ENCODE data around the gene SCFD2.

SCFD2 gene

GRCh38 chr4:52987392-52988056 is 378.3 kb downstream of the SCFD2 start:
- Histone ChIP-seq H3K36me3 (ENCODE audit: control insufficient read depth in 4 of 4, insufficient read depth in 4 of 4, low read length in 3 of 4) (no peaks in the 10 kb centered on the region), H3K9me3 (ENCODE audit: control extremely low read depth in 1 of 5, control insufficient read depth in 4 of 5, insufficient read depth in 2 of 5, low read depth in 1 of 5, low read length in 4 of 5) (no peaks in the 10 kb centered on the region), H3K4me3 (ENCODE audit: control insufficient read depth in 1 of 7, extremely low read depth in 1 of 7, insufficient read depth in 4 of 7, low read depth in 2 of 7, low read length in 6 of 7) (no peak overlapping the region), H3K27me3 (replicated peaks in 2 of 5; ENCODE audit: control insufficient read depth in 4 of 5, insufficient read depth in 5 of 5, low read length in 4 of 5) (no peaks in the 10 kb centered on the region), H3K27ac (ENCODE audit: insufficient read depth in 1 of 2, low read depth in 1 of 2, low read length in 2 of 2, poor library complexity in 1 of 2, severe bottlenecking in 2 of 2) (no peak overlapping the region), H3K4me1 (ENCODE audit: control extremely low read depth in 1 of 4, control insufficient read depth in 4 of 4, insufficient read depth in 4 of 4, low read length in 3 of 4) (peaks cover 4 to 8% (median 6%) of the 10 kb centered on the region in 4 experiments)
- ChIA-PET POLR2A (no interaction called here), CTCF (interaction anchor here (1.0 to 1.5 kb wide), 3 partner anchors 14 to 400 kb away, joined by 3 read pairs; no protein-coding TSS in a partner anchor)
- DNase-seq: no peak
- WGBS (ENCODE audit: insufficient coverage): 100% methylated on average over 1 of the region's 5 CpGs

DNA sequence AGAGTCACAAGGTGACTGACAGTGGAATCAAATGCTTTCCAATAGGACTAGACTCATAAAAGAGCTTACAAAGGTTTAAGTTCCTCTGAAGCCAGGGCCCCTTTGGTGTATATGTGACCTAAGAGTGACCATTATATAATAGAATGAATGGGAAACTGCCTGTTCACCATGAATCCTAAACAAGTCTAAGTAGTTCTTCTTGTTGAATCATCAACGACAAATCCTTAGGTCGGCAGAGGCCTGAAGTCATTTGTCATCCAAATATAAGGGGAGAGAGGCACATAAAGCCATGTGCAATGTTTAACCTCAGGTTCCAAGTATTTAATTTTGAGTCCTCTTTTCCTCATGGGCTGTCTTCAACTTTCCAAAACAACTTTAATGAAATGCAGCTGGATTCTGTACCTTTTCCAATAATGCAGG is 381.4 kb downstream of the SCFD2 start:
- Histone ChIP-seq H3K27me3 (replicated peaks in 2 of 5; ENCODE audit: control insufficient read depth in 4 of 5, insufficient read depth in 5 of 5, low read length in 4 of 5) (no peaks in the 10 kb centered on the region), H3K27ac (ENCODE audit: insufficient read depth in 1 of 2, low read depth in 1 of 2, low read length in 2 of 2, poor library complexity in 1 of 2, severe bottlenecking in 2 of 2) (no peak overlapping the region), H3K4me1 (ENCODE audit: control extremely low read depth in 1 of 4, control insufficient read depth in 4 of 4, insufficient read depth in 4 of 4, low read length in 3 of 4) (peaks cover 4 to 11% (median 6%) of the 10 kb centered on the region in 4 experiments), H3K36me3 (ENCODE audit: control insufficient read depth in 4 of 4, insufficient read depth in 4 of 4, low read length in 3 of 4) (no peaks in the 10 kb centered on the region), H3K9me3 (ENCODE audit: control extremely low read depth in 1 of 5, control insufficient read depth in 4 of 5, insufficient read depth in 2 of 5, low read depth in 1 of 5, low read length in 4 of 5) (no peaks in the 10 kb centered on the region), H3K4me3 (ENCODE audit: control insufficient read depth in 1 of 7, extremely low read depth in 1 of 7, insufficient read depth in 4 of 7, low read depth in 2 of 7, low read length in 6 of 7) (no peak overlapping the region)
- DNase-seq: no peak
- POLR2A ChIA-PET: no interaction called here
- WGBS (ENCODE audit: insufficient coverage): 14% methylated on average over 2 of the region's 2 CpGs
- CTCF ChIA-PET: interaction anchor here (0.8 to 5.4 kb wide), 11 partner anchors 12 to 1249 kb away, joined by 3 to 53 read pairs (median 4); no protein-coding TSS in a partner anchor

GRCh38 chr4:52983563-52984303 is 382.1 kb downstream of the SCFD2 start:
- Histone ChIP-seq H3K4me1 (ENCODE audit: control extremely low read depth in 1 of 4, control insufficient read depth in 4 of 4, insufficient read depth in 4 of 4, low read length in 3 of 4) (peaks cover 4 to 11% (median 6%) of the 10 kb centered on the region in 4 experiments), H3K9me3 (ENCODE audit: control extremely low read depth in 1 of 5, control insufficient read depth in 4 of 5, insufficient read depth in 2 of 5, low read depth in 1 of 5, low read length in 4 of 5) (no peaks in the 10 kb centered on the region), H3K4me3 (ENCODE audit: control insufficient read depth in 1 of 7, extremely low read depth in 1 of 7, insufficient read depth in 4 of 7, low read depth in 2 of 7, low read length in 6 of 7) (peak overlapping the region in 1 of 7 experiments; percentile 23), H3K27ac (ENCODE audit: insufficient read depth in 1 of 2, low read depth in 1 of 2, low read length in 2 of 2, poor library complexity in 1 of 2, severe bottlenecking in 2 of 2) (no peak overlapping the region), H3K36me3 (ENCODE audit: control insufficient read depth in 4 of 4, insufficient read depth in 4 of 4, low read length in 3 of 4) (no peaks in the 10 kb centered on the region), H3K27me3 (replicated peaks in 2 of 5; ENCODE audit: control insufficient read depth in 4 of 5, insufficient read depth in 5 of 5, low read length in 4 of 5) (no peaks in the 10 kb centered on the region)
- ChIA-PET CTCF (interaction anchor here (0.8 to 5.4 kb wide), 15 partner anchors 11 to 1250 kb away, joined by 3 to 54 read pairs (median 6); no protein-coding TSS in a partner anchor), POLR2A (no interaction called here)
- WGBS (ENCODE audit: insufficient coverage): no CpG with 5 or more reads among the region's 1 CpG
- peak; percentile 56 to 69 (median 64) for DNase-seq

DNA sequence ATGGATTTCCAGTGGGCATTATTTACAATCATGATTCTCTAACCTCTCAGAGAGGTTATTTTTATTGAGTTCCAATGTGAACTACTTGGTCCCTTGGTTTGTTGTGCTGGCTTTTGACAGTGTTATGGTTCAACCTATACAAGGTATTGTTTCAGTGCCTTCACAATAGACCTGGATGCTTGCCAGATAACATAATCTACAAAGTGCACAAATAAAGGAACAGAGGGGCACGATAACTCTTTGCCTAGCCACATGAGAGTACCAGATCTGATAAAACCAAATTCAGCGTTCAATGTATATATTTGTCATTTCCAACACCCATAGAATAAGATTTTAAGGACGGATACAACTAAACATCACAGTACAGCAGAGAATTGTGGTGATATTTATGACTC is 382.9 kb downstream of the SCFD2 start:
- CTCF ChIA-PET: interaction anchor here (0.8 to 5.4 kb wide), 17 partner anchors 12 to 1251 kb away, joined by 3 to 54 read pairs (median 5); no protein-coding TSS in a partner anchor
- Histone ChIP-seq H3K27ac (ENCODE audit: insufficient read depth in 1 of 2, low read depth in 1 of 2, low read length in 2 of 2, poor library complexity in 1 of 2, severe bottlenecking in 2 of 2) (no peak overlapping the region), H3K9me3 (ENCODE audit: control extremely low read depth in 1 of 5, control insufficient read depth in 4 of 5, insufficient read depth in 2 of 5, low read depth in 1 of 5, low read length in 4 of 5) (no peaks in the 10 kb centered on the region), H3K27me3 (replicated peaks in 2 of 5; ENCODE audit: control insufficient read depth in 4 of 5, insufficient read depth in 5 of 5, low read length in 4 of 5) (no peaks in the 10 kb centered on the region), H3K4me3 (ENCODE audit: control insufficient read depth in 1 of 7, extremely low read depth in 1 of 7, insufficient read depth in 4 of 7, low read depth in 2 of 7, low read length in 6 of 7) (no peak overlapping the region), H3K4me1 (ENCODE audit: control extremely low read depth in 1 of 4, control insufficient read depth in 4 of 4, insufficient read depth in 4 of 4, low read length in 3 of 4) (peaks cover 4 to 11% (median 6%) of the 10 kb centered on the region in 4 experiments), H3K36me3 (ENCODE audit: control insufficient read depth in 4 of 4, insufficient read depth in 4 of 4, low read length in 3 of 4) (no peaks in the 10 kb centered on the region)
- WGBS (ENCODE audit: insufficient coverage): 86% methylated on average over 1 of the region's 3 CpGs
- POLR2A ChIA-PET: no interaction called here
- DNase-seq: no peak

GRCh38 chr4:52982255-52982945 is 383.5 kb downstream of the SCFD2 start:
- peak; percentile 33 to 66 (median 62) for DNase-seq
- CTCF ChIA-PET: interaction anchor here (0.6 to 5.4 kb wide), 23 partner anchors 8 to 1252 kb away, joined by 3 to 54 read pairs (median 3); no protein-coding TSS in a partner anchor
- WGBS (ENCODE audit: insufficient coverage): 86% methylated on average over 2 of the region's 2 CpGs
- Histone ChIP-seq H3K27me3 (replicated peaks in 2 of 5; ENCODE audit: control insufficient read depth in 4 of 5, insufficient read depth in 5 of 5, low read length in 4 of 5) (no peaks in the 10 kb centered on the region), H3K27ac (ENCODE audit: insufficient read depth in 1 of 2, low read depth in 1 of 2, low read length in 2 of 2, poor library complexity in 1 of 2, severe bottlenecking in 2 of 2) (no peak overlapping the region), H3K36me3 (ENCODE audit: control insufficient read depth in 4 of 4, insufficient read depth in 4 of 4, low read length in 3 of 4) (no peaks in the 10 kb centered on the region), H3K4me3 (ENCODE audit: control insufficient read depth in 1 of 7, extremely low read depth in 1 of 7, insufficient read depth in 4 of 7, low read depth in 2 of 7, low read length in 6 of 7) (no peak overlapping the region), H3K9me3 (ENCODE audit: control extremely low read depth in 1 of 5, control insufficient read depth in 4 of 5, insufficient read depth in 2 of 5, low read depth in 1 of 5, low read length in 4 of 5) (no peaks in the 10 kb centered on the region), H3K4me1 (ENCODE audit: control extremely low read depth in 1 of 4, control insufficient read depth in 4 of 4, insufficient read depth in 4 of 4, low read length in 3 of 4) (peaks cover 4 to 11% (median 6%) of the 10 kb centered on the region in 4 experiments)
- POLR2A ChIA-PET: no interaction called here

DNA sequence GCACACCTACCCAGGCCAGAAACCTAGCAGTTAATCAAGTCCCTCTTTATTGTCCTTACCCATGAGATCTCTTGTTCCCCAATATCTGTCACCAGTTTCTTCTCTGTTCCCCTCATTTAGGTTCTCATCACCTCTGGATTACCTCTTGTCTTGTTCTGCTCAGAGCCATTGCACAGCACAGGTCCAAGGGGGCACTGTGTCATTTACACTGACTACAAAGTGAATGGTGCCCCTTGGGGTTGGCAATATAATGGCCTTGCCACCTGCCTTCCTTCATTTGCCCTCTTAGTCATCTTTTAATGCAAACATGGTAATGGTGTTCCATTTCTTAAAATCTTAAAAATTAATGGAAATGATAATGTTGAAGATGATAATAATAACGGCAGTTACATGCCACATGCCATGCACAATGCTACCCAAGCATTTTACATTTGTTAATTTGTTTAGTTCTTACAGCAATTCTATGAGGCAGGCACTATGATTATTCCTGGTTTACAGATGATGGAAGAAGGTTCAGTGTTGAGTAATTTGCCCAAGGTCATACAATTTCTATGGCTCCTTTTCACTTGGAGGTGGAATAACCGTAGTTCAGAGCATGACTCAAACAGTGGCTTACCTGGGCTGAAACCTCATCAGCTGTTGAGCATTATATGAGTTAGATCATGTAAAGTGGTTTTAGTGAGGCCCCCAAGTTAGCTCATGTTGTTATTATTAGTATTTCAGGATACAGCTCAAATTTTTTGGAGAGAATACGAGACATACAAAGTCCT is 385.9 kb downstream of the SCFD2 start:
- Histone ChIP-seq H3K27ac (ENCODE audit: insufficient read depth in 1 of 2, low read depth in 1 of 2, low read length in 2 of 2, poor library complexity in 1 of 2, severe bottlenecking in 2 of 2) (no peak overlapping the region), H3K4me1 (ENCODE audit: control extremely low read depth in 1 of 4, control insufficient read depth in 4 of 4, insufficient read depth in 4 of 4, low read length in 3 of 4) (peaks cover 4 to 11% (median 6%) of the 10 kb centered on the region in 4 experiments), H3K27me3 (replicated peaks in 2 of 5; ENCODE audit: control insufficient read depth in 4 of 5, insufficient read depth in 5 of 5, low read length in 4 of 5) (no peaks in the 10 kb centered on the region), H3K4me3 (ENCODE audit: control insufficient read depth in 1 of 7, extremely low read depth in 1 of 7, insufficient read depth in 4 of 7, low read depth in 2 of 7, low read length in 6 of 7) (no peak overlapping the region), H3K36me3 (ENCODE audit: control insufficient read depth in 4 of 4, insufficient read depth in 4 of 4, low read length in 3 of 4) (no peaks in the 10 kb centered on the region), H3K9me3 (ENCODE audit: control extremely low read depth in 1 of 5, control insufficient read depth in 4 of 5, insufficient read depth in 2 of 5, low read depth in 1 of 5, low read length in 4 of 5) (no peaks in the 10 kb centered on the region)
- ChIA-PET CTCF (interaction anchor here (0.8 to 4.1 kb wide), 4 partner anchors 11 to 599 kb away, joined by 3 to 54 read pairs (median 6); no protein-coding TSS in a partner anchor), POLR2A (no interaction called here)
- 79% methylated on average over 3 of the region's 3 CpGs for WGBS (ENCODE audit: insufficient coverage)
- DNase-seq: no peak

Measured in common myeloid progenitor, CD34-positive (primary cell).